ENCODE measurements around the gene LRRC75B. TPM values are rescaled to one million over a fixed set of nuclear protein-coding genes. Genes with fewer than 3 reads are reported as not detected.

The LRRC75B gene
- total and polyA plus RNA-seq, 2 of the 8 experiments (the other 6 are each of a cell fraction or from before 2014, with no cell fraction given): 12.2 to 26.6 TPM

DNA sequence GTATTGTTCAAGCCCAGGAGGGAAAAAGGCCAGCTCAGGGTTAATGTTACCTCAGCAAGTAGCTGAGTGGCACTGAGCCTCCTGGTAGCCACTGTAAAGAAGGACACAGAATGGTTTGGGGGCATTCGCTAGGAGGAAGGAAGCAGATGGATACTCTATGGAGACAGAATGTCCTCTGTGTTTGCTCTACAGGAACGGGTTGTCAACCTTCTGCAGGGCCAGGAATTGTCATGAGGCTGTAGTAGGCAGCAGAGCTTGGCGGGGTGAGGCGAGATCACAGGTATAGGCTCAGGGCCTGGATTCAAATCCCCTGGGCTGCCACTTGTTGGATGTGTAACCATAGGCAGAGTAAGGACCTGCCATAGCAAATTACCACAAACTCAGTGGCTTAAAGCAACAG lies 3.0 kb upstream of the LRRC75B start (continued):
- TF ChIP-seq GABPA (IDR thresholded peaks at IDR 0.05; ENCODE audit: borderline replicate concordance, insufficient read depth, low read length) (no peak), CBX5 (IDR thresholded peaks at IDR 0.05; ENCODE audit: low read depth, low read length) (no peak), CBX8 (IDR thresholded peaks at IDR 0.05; ENCODE audit: borderline replicate concordance, low read depth, low read length) (no peak), YY1 (IDR thresholded peaks at IDR 0.05; ENCODE audit: low read depth, low read length) (no peak)
- TF ChIP-seq, protein P1, sequence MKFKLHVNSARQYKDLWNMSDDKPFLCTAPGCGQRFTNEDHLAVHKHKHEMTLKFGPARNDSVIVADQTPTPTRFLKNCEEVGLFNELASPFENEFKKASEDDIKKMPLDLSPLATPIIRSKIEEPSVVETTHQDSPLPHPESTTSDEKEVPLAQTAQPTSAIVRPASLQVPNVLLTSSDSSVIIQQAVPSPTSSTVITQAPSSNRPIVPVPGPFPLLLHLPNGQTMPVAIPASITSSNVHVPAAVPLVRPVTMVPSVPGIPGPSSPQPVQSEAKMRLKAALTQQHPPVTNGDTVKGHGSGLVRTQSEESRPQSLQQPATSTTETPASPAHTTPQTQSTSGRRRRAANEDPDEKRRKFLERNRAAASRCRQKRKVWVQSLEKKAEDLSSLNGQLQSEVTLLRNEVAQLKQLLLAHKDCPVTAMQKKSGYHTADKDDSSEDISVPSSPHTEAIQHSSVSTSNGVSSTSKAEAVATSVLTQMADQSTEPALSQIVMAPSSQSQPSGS (IDR thresholded peaks at IDR 0.05; ENCODE audit: low read length): no peak
